DMS114 treated with DMSO at 0.1 percent for 48 hours (cell line): ENCODE measurements around the gene KRT3.

Experiments
- DNase-seq: peaks from one replicate; lab custom pipeline; 2025; ENCODE audit not compliant: unreplicated experiment; lab: John Stamatoyannopoulos, UW

KRT3 gene

GRCh38 chr12:52783563-52784316, 12.2 kb downstream of the KRT3 start:
- no peak for DNase-seq

- DNase-seq, result no peak
Observed at GRCh38 chr12:52782502-52782901, 13.4 kb downstream of the KRT3 start.

GRCh38 chr12:52781399-52782082, 14.4 kb downstream of the KRT3 start:
- no peak for DNase-seq

GRCh38 chr12:52779914-52780313, 16.0 kb downstream of the KRT3 start:
- no peak for DNase-seq

- no peak for DNase-seq
Observed at GRCh38 chr12:52778833-52779232, 17.1 kb downstream of the KRT3 start.

GRCh38 chr12:52777566-52777965, 18.4 kb downstream of the KRT3 start:
- DNase-seq, result no peak

GRCh38 chr12:52776913-52777395, 19.0 kb downstream of the KRT3 start, which contains the start of gene KRT76:
KRT76 (minus strand) TSS chr12:52777345; CDS start chr12:52777291, 54 bp downstream.
- no peak for DNase-seq

GRCh38 chr12:52776435-52776834, 19.5 kb downstream of the KRT3 start:
- no peak for DNase-seq

- no peak for DNase-seq
Observed at GRCh38 chr12:52774629-52775250, 21.2 kb downstream of the KRT3 start.

- DNase-seq, result no peak
Observed at GRCh38 chr12:52772772-52773171, 23.1 kb downstream of the KRT3 start.

GRCh38 chr12:52772188-52772587, 23.7 kb downstream of the KRT3 start:
- no peak for DNase-seq

GRCh38 chr12:52771505-52771904, 24.4 kb downstream of the KRT3 start:
- DNase-seq, result no peak

GRCh38 chr12:52771088-52771487, 24.8 kb downstream of the KRT3 start:
- DNase-seq, result no peak

- DNase-seq, result no peak
Observed at GRCh38 chr12:52769946-52770345, 26.0 kb downstream of the KRT3 start.

GRCh38 chr12:52769354-52769753, 26.6 kb downstream of the KRT3 start:
- DNase-seq, result no peak

GRCh38 chr12:52768479-52769200, 27.3 kb downstream of the KRT3 start:
- no peak for DNase-seq

GRCh38 chr12:52767427-52767826, 28.5 kb downstream of the KRT3 start:
- DNase-seq, result no peak

- DNase-seq, result no peak
Observed at GRCh38 chr12:52767020-52767379, 28.9 kb downstream of the KRT3 start.

GRCh38 chr12:52766351-52767019, 29.4 kb downstream of the KRT3 start:
- no peak for DNase-seq

- no peak for DNase-seq
Observed at GRCh38 chr12:52765702-52766101, 30.2 kb downstream of the KRT3 start.

GRCh38 chr12:52763991-52764390, 31.9 kb downstream of the KRT3 start:
- no peak for DNase-seq
